Prostate gland (tissue), 2 donors: Measurements from ENCODE around the gene APOBEC4. TPM values are rescaled to one million over a fixed set of nuclear protein-coding genes. Genes with fewer than 3 reads are reported as not detected.

ENCODE experiments used
- DNase-seq: peaks from one replicate; pipeline ENCODE4 v3.0.0-alpha.2; 2019; ENCODE audit warnings: low spot score
- H3K27ac ChIP-seq, 2 donors: fragments of 200-600 bp; sonication (generic); 2 replicates each; pipeline ENCODE4 v1.5.1; 2017 to 2019
- H3K27me3 ChIP-seq: fragments of 200-600 bp; sonication (generic); replicated peaks from 2 replicates; pipeline ENCODE4 v1.5.1; 2019; ENCODE audit not compliant: insufficient read depth
- H3K36me3 ChIP-seq, 2 donors: fragments of 200-600 bp; sonication (generic); 1 replicate in 1 of 2; 2 replicates in 1 of 2; pipeline versions ENCODE4 v1.5.1 to v1.8.1; 2017 to 2019
- H3K4me1 ChIP-seq: fragments of 200-600 bp; sonication (generic); replicated peaks from 2 replicates; pipeline ENCODE4 v1.5.1; 2019
- H3K4me3 ChIP-seq, 2 donors: fragments of 200-600 bp; sonication (generic); 2 replicates each; pipeline ENCODE4 v1.5.1; 2017 to 2019
- H3K9me3 ChIP-seq: fragments of 200-600 bp; sonication (generic); 2 replicates; pipeline ENCODE4 v1.5.1; 2017
- POLR2A ChIP-seq: fragments of 450-650 bp; IDR thresholded peaks from one replicate; pipeline ENCODE4 v1.6.1; 2016; ENCODE audit warnings: antibody characterized with exemption, mild to moderate bottlenecking
- POLR2AphosphoS5 ChIP-seq: sonication (generic); formaldehyde crosslinking; IDR thresholded peaks from one replicate; pipeline ENCODE4 v1.6.1; 2017; ENCODE audit warnings: antibody characterized with exemption
- WGBS: methylation state at CpG from one replicate; pipeline ENCODE4 v1.1.5; 2018; 5-methylcytosine and 5-hydroxymethylcytosine counted together
- intact Hi-C: fragments of 100-400 bp; cut with DNase I; formaldehyde crosslinking; loops from one replicate; pipeline ENCODE4 v1.14.2; 2022
- total RNA-seq, 2 donors: library from RNA; depleted of rRNA; stranded (reverse); fragments of >200 nt; gene quantifications; one replicate each; pipeline ENCODE4 v1.1.0, GENCODE V29; 2016
- TF ChIP-seq, protein P1 (sequence below), 4 experiments: fragments of 200-600 bp in 2 of 4; fragments of 450-650 bp in 2 of 4; sonication (generic) in 2 of 4; IDR thresholded peaks; 1 replicate in 3 of 4; 2 replicates in 1 of 4; pipeline ENCODE4 v1.5.1; 2016 to 2019; ENCODE audit warnings: antibody characterized with exemption in 4 of 4, mild to moderate bottlenecking in 2 of 4, moderate library complexity in 2 of 4

APOBEC4 gene
- total RNA-seq, 2 donors from 2014 or later, result 0.34 TPM; not detected in 1

- no peak for TF ChIP-seq POLR2AphosphoS5
- no peak for TF ChIP-seq POLR2A
- TF ChIP-seq, protein P1, sequence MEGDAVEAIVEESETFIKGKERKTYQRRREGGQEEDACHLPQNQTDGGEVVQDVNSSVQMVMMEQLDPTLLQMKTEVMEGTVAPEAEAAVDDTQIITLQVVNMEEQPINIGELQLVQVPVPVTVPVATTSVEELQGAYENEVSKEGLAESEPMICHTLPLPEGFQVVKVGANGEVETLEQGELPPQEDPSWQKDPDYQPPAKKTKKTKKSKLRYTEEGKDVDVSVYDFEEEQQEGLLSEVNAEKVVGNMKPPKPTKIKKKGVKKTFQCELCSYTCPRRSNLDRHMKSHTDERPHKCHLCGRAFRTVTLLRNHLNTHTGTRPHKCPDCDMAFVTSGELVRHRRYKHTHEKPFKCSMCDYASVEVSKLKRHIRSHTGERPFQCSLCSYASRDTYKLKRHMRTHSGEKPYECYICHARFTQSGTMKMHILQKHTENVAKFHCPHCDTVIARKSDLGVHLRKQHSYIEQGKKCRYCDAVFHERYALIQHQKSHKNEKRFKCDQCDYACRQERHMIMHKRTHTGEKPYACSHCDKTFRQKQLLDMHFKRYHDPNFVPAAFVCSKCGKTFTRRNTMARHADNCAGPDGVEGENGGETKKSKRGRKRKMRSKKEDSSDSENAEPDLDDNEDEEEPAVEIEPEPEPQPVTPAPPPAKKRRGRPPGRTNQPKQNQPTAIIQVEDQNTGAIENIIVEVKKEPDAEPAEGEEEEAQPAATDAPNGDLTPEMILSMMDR (IDR thresholded peaks at IDR 0.05), result no peak
- Histone ChIP-seq H3K4me3 (no peak overlapping the region), H3K36me3 (no peaks in the 10 kb centered on the region), H3K9me3 (no peaks in the 10 kb centered on the region), H3K27ac (no peak overlapping the region), H3K4me1 (no peaks in the 10 kb centered on the region), H3K27me3 (no peaks in the 10 kb centered on the region)
- WGBS, result 97% methylated on average over 1 of the region's 1 CpG
- intact Hi-C loops, result no loop called here
- no peak for DNase-seq
Measured at GRCh38 chr1:183670169-183670568, 17.1 kb upstream of the APOBEC4 start.

DNA sequence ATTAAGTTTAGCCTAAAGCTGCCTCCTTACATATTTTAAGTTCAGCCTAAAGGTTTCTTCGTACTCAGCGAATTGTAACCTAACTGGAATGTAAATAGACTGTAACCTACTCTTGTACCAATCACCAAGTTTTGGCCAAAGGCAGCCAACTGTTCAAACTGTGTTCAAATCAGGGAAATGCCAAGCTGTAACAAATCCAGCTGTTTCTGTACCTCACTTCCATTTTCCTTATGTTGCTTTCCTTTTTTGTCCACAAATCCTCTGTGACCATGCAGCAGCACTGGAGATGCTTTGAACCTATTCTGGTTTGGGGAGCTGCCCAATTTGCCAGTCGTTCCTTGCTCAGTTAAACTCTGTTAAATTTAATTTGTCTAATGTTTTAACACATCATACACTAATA is 3.2 kb upstream of the APOBEC4 start:
- Histone ChIP-seq H3K36me3 (no peaks in the 10 kb centered on the region), H3K27ac (no peak overlapping the region), H3K4me3 (no peak overlapping the region), H3K4me1 (no peaks in the 10 kb centered on the region), H3K9me3 (no peaks in the 10 kb centered on the region), H3K27me3 (no peaks in the 10 kb centered on the region)
- no peak for DNase-seq
- intact Hi-C loops, result loop anchor here (10.0 kb wide), 1 partner anchor 148 kb away; the partner anchor contains the start of gene RGL1
- TF ChIP-seq, protein P1 (IDR thresholded peaks at IDR 0.05), result no peak
- no peak for TF ChIP-seq POLR2AphosphoS5
- TF ChIP-seq POLR2A, result no peak
- WGBS, result 83% methylated on average over 3 of the region's 3 CpGs

GRCh38 chr1:183655562-183656075 is 2.5 kb upstream of the APOBEC4 start:
- no peaks in the 10 kb centered on the region for H3K36me3 ChIP-seq
- no peak overlapping the region for H3K27ac ChIP-seq
- no peaks in the 10 kb centered on the region for H3K4me1 ChIP-seq
- DNase-seq, result peak; percentile 80
- TF ChIP-seq POLR2AphosphoS5 (peak; percentile 45), POLR2A (no peak)
- TF ChIP-seq, protein P1 (IDR thresholded peaks at IDR 0.05), result peak; percentile 72 to 98 (median 87)
- WGBS, result 8% methylated on average over 4 of the region's 4 CpGs
- intact Hi-C loops, result loop anchor here (1.0 to 10.0 kb wide), 2 partner anchors 149 to 261 kb away; partner anchors contain the start of gene RGL1
- H3K4me3 ChIP-seq, result no peak overlapping the region
- H3K27me3 ChIP-seq, result no peaks in the 10 kb centered on the region
- no peaks in the 10 kb centered on the region for H3K9me3 ChIP-seq

- Histone ChIP-seq H3K9me3 (no peaks in the 10 kb centered on the region), H3K4me3 (no peak overlapping the region), H3K27ac (no peak overlapping the region), H3K4me1 (no peaks in the 10 kb centered on the region), H3K36me3 (no peaks in the 10 kb centered on the region), H3K27me3 (no peaks in the 10 kb centered on the region)
- TF ChIP-seq POLR2A (no peak), POLR2AphosphoS5 (no peak)
- TF ChIP-seq, protein P1 (IDR thresholded peaks at IDR 0.05), result no peak
- intact Hi-C loops, result loop anchor here (1.0 to 10.0 kb wide), 2 partner anchors 150 to 262 kb away; partner anchors contain the start of gene RGL1
- no peak for DNase-seq
Measured at GRCh38 chr1:183654706-183655105, 1.6 kb upstream of the APOBEC4 start.

- intact Hi-C loops, result loop anchor here (10.0 kb wide), 1 partner anchor 151 kb away; the partner anchor contains the start of gene RGL1
- no peaks in the 10 kb centered on the region for H3K36me3 ChIP-seq
- no peak for DNase-seq
- 83% methylated on average over 4 of the region's 4 CpGs for WGBS
- no peaks in the 10 kb centered on the region for H3K4me1 ChIP-seq
- no peaks in the 10 kb centered on the region for H3K9me3 ChIP-seq
- no peak overlapping the region for H3K4me3 ChIP-seq
- H3K27me3 ChIP-seq, result no peaks in the 10 kb centered on the region
- TF ChIP-seq POLR2A (no peak), POLR2AphosphoS5 (no peak)
- TF ChIP-seq, protein P1 (IDR thresholded peaks at IDR 0.05), result no peak
- no peak overlapping the region for H3K27ac ChIP-seq
Measured at GRCh38 chr1:183653876-183654451, 848 bp upstream of the APOBEC4 start.
